Naive B cell (primary cell): ENCODE measurements around the gene CSKMT. TPM values are rescaled to one million over a fixed set of nuclear protein-coding genes. Genes with fewer than 3 reads are reported as not detected.

Experiments
- polyA plus RNA-seq, 6 donors: library from polyadenylated mRNA; unstranded; fragments of 300-500 nt; fragmentation: Illumina TruSeq; gene quantifications; one replicate each; pipeline ENCODE4 v1.2.3, GENCODE V29; 2021; ENCODE audit warnings: low read depth in 6 of 6

The CSKMT gene
- polyA plus RNA-seq, 6 donors from 2014 or later: 2.1 to 8.4 (median 4.8) TPM

Other genes with a start within 250 kb of the CSKMT start
- not detected for gene SCGB1A1, start 246.3 kb upstream of the CSKMT start, polyA plus RNA-seq
- gene AHNAK, start 118.5 kb upstream of the CSKMT start, polyA plus RNA-seq: 10 to 100 TPM in 5 of 6 donors, 1 to 10 TPM in 1; 2.0 to 45.3 (median 15.9) TPM
- gene EEF1G, start 91.4 kb upstream of the CSKMT start, polyA plus RNA-seq: 1,000 to 10,000 TPM; 1,313 to 1,862 (median 1,450) TPM
- 10 to 100 TPM; 12.7 to 20.8 (median 16.2) TPM for gene TUT1, start 73.8 kb upstream of the CSKMT start, polyA plus RNA-seq
- gene MTA2, start 63.4 kb upstream of the CSKMT start, polyA plus RNA-seq: 10 to 100 TPM in 5 of 6 donors, 1 to 10 TPM in 1; 3.4 to 27.5 (median 17.8) TPM
- gene EML3, start 52.5 kb upstream of the CSKMT start, polyA plus RNA-seq: 10 to 100 TPM in 5 of 6 donors, 1 to 10 TPM in 1; 9.7 to 15.5 (median 12.5) TPM
- 1 to 10 TPM in 1 of 6 donors, under 1 TPM in 4, not detected in 1; 0.55 to 1.6 (median 0.66) TPM for gene ROM1, start 52.1 kb upstream of the CSKMT start, polyA plus RNA-seq
- 10 to 100 TPM; 26.1 to 43.9 (median 30.8) TPM for gene B3GAT3, start 43.3 kb upstream of the CSKMT start, polyA plus RNA-seq
- gene GANAB, start 18.7 kb upstream of the CSKMT start, polyA plus RNA-seq: 100 to 1,000 TPM; 140 to 158 (median 149) TPM
- 10 to 100 TPM; 18.3 to 40.1 (median 28.7) TPM for gene INTS5, start 12.0 kb upstream of the CSKMT start, polyA plus RNA-seq
- 10 to 100 TPM; 37.9 to 89.1 (median 77.2) TPM for gene C11orf98, start 102 bp upstream of the CSKMT start, polyA plus RNA-seq
- 10 to 100 TPM in 5 of 6 donors, 1 to 10 TPM in 1; 7.7 to 11.4 (median 10.4) TPM for gene UQCC3, start 6.4 kb downstream of the CSKMT start, polyA plus RNA-seq
- gene LBHD1, start 7.0 kb downstream of the CSKMT start, polyA plus RNA-seq: 10 to 100 TPM in 1 of 6 donors, 1 to 10 TPM in 5; 3.5 to 12.4 (median 5.1) TPM
- 100 to 1,000 TPM; 150 to 226 (median 216) TPM for gene UBXN1, start 13.8 kb downstream of the CSKMT start, polyA plus RNA-seq
- gene LRRN4CL, start 24.2 kb downstream of the CSKMT start, polyA plus RNA-seq: not detected
- 10 to 100 TPM; 49.6 to 98.5 (median 57.6) TPM for gene BSCL2, start 42.1 kb downstream of the CSKMT start, polyA plus RNA-seq
- gene GNG3, start 42.4 kb downstream of the CSKMT start, polyA plus RNA-seq: 10 to 100 TPM in 4 of 6 donors, 1 to 10 TPM in 2; 5.3 to 21.2 (median 16.9) TPM
- gene HNRNPUL2, start 62.1 kb downstream of the CSKMT start, polyA plus RNA-seq: 1 to 10 TPM in 4 of 6 donors, under 1 TPM in 2; 0.61 to 2.9 (median 1.1) TPM
- gene TTC9C, start 63.2 kb downstream of the CSKMT start, polyA plus RNA-seq: 10 to 100 TPM; 12.1 to 45.9 (median 21.6) TPM
- 10 to 100 TPM in 1 of 6 donors, 1 to 10 TPM in 5; 3.7 to 12.9 (median 6.4) TPM for gene ZBTB3, start 88.8 kb downstream of the CSKMT start, polyA plus RNA-seq
- 100 to 1,000 TPM; 249 to 395 (median 290) TPM for gene POLR2G, start 96.3 kb downstream of the CSKMT start, polyA plus RNA-seq
- gene TAF6L, start 106.1 kb downstream of the CSKMT start, polyA plus RNA-seq: 10 to 100 TPM in 2 of 6 donors, 1 to 10 TPM in 4; 8.3 to 14.3 (median 9.5) TPM
- gene TMEM179B, start 122.1 kb downstream of the CSKMT start, polyA plus RNA-seq: 100 to 1,000 TPM; 145 to 275 (median 160) TPM
- 10 to 100 TPM; 28.9 to 52.5 (median 45.3) TPM for gene TMEM223, start 126.7 kb downstream of the CSKMT start, polyA plus RNA-seq
- 100 to 1,000 TPM in 2 of 6 donors, 10 to 100 TPM in 4; 60.9 to 121 (median 90.6) TPM for gene NXF1, start 140.1 kb downstream of the CSKMT start, polyA plus RNA-seq
- 10 to 100 TPM; 46.4 to 64.2 (median 51.5) TPM for gene STX5, start 166.7 kb downstream of the CSKMT start, polyA plus RNA-seq
- 1 to 10 TPM in 5 of 6 donors, not detected in 1; 2.3 to 7.0 (median 3.7) TPM for gene TEX54, start 167.5 kb downstream of the CSKMT start, polyA plus RNA-seq
- gene WDR74, start 174.3 kb downstream of the CSKMT start, polyA plus RNA-seq: 10 to 100 TPM; 42.0 to 77.0 (median 54.6) TPM
- 100 to 1,000 TPM in 2 of 6 donors, 10 to 100 TPM in 4; 63.1 to 135 (median 81.1) TPM for gene SLC3A2, start 215.6 kb downstream of the CSKMT start, polyA plus RNA-seq